D721Med (cell line): Measurements from ENCODE around the gene ARHGEF7.

Source experiments
- DNase-seq: peaks from one replicate; pipeline ENCODE4 v3.0.0; 2011; ENCODE audit warnings: low spot score; ENCODE audit not compliant: insufficient read length
- FAIRE-seq: peaks from 2 replicates; lab custom pipeline; 2011; peaks lifted over from hg19 to GRCh38; lab: Jason Lieb, UNC
- TF ChIP-seq, protein P1 (sequence below): IDR thresholded peaks from 2 replicates; pipeline ENCODE4 v1.5.1; 2012; ENCODE audit warnings: mild to moderate bottlenecking, control low read depth; ENCODE audit not compliant: insufficient read depth; ENCODE audit errors: missing control alignments

ARHGEF7 gene

DNA sequence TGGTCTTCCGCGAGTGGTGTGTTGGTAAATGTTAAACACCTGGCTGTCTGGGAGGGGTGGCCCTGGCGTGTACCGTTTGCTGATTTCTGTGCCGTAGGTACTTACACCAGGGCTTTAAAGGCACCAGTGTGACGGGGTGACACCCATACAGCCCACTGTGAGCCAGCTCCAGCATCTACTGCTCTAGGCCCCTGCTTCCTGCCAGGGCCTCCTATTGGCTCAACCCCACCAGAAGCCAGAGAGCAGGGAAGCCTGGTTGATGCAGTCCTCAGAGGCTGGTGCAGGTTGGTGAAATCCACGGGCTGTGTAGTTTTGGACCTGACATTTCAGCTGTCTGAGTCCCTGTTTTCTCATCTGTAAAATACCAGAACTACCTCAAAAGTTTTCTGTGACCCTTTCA lies 30.4 kb downstream of the ARHGEF7 start:
- TF ChIP-seq, protein P1, sequence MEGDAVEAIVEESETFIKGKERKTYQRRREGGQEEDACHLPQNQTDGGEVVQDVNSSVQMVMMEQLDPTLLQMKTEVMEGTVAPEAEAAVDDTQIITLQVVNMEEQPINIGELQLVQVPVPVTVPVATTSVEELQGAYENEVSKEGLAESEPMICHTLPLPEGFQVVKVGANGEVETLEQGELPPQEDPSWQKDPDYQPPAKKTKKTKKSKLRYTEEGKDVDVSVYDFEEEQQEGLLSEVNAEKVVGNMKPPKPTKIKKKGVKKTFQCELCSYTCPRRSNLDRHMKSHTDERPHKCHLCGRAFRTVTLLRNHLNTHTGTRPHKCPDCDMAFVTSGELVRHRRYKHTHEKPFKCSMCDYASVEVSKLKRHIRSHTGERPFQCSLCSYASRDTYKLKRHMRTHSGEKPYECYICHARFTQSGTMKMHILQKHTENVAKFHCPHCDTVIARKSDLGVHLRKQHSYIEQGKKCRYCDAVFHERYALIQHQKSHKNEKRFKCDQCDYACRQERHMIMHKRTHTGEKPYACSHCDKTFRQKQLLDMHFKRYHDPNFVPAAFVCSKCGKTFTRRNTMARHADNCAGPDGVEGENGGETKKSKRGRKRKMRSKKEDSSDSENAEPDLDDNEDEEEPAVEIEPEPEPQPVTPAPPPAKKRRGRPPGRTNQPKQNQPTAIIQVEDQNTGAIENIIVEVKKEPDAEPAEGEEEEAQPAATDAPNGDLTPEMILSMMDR, result no peak
- no peak for FAIRE-seq
- no peak for DNase-seq

DNA sequence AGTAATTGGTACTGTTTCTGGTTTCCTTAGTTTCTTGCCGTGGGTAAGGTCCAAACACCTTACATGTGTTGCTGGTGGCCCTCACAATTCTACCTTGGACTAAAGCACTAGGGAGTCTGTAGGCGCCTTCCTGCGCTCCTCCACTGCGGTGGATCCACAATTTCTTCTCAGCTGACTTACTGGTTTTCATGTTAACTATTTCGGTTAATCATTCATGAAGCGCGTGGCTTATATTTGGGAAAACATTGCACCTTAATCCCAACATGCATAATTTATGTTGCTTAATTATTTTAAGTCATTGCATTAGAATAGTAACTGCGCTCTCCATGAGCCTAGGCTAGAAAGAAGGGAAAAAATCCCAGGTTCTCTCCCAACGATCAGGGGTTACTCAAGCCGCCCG lies 37.7 kb downstream of the ARHGEF7 start:
- TF ChIP-seq, protein P1, result no peak
- no peak for DNase-seq
- no peak for FAIRE-seq

DNA sequence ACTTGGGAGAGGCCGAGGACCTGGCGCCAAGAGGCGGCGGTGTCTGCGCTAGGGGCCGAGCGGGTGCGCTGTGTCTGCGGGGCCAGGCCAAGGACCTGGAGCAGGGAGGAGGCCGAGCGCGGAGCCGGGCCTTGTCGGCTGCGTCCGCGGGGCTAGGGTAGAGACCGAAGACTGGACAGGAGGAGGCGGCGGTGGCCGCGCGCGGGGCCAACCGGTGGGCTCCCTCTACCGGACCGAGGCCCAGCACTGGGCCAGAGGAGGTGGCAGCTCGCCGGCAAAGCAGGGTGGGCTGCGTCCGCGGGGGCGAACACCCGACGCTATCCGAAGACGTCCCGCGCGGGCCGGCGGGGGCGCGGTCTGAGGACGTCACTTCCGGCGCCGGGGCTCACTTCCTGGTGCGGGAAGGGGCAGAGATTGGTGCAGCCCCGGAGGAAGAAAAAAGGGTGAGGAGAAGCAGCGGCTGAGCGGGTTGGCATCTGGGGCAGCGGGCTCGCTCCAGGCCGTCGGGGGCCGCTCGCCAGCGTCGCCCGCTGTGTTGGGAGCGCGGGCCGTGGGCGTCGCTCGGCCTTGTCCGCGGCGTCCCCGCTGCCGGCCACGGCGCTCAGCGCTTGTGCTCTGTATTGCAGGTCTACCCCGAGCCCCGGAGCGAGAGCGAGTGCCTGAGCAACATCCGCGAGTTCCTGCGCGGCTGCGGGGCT lies 38.3 kb downstream of the ARHGEF7 start:
- FAIRE-seq, result no peak
- DNase-seq, result peak; percentile 69
- TF ChIP-seq, protein P1, result no peak

DNA sequence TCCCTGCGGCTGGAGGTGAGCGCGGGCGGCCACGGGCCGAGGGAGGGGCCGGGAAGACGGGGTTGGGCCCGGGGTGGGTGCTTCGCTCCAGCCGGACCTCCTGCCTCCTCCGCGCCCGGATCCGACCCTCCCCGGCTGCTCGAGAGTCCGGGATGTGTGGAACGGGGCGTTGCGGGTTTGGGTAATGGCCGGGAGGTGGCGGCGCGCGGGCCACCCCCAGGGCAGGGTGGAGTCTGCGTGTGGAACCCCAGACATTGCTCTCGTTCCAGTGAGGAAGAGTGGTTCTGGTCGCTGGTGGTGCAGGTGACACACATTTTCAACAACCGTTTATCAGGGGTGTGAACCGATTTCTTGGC lies 38.8 kb downstream of the ARHGEF7 start:
- DNase-seq (no peak), FAIRE-seq (no peak)

DNA sequence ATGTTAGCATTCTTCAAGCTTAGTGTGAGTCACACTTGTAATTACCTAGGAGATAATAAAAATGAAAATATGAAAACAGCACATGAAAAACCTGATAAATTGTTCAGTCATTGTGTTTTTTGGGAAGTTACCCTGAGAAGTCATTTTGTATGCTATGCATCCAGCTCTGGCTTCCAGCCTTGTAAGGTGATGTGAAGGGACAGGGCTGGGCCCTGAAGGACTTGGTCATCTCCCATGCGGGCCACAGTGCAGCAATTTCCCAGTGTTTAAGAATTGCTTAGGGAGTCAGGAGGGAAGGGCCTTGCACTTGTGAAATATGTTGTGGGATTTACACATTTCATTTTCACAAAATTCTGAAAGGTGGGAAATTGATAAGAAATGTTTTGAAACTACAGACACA lies 41.3 kb downstream of the ARHGEF7 start:
- no peak for DNase-seq
- TF ChIP-seq, protein P1, result no peak
- no peak for FAIRE-seq

More for the DNA sequence above, 38.8 kb downstream of the ARHGEF7 start:
- TF ChIP-seq, protein P1, result no peak

DNA sequence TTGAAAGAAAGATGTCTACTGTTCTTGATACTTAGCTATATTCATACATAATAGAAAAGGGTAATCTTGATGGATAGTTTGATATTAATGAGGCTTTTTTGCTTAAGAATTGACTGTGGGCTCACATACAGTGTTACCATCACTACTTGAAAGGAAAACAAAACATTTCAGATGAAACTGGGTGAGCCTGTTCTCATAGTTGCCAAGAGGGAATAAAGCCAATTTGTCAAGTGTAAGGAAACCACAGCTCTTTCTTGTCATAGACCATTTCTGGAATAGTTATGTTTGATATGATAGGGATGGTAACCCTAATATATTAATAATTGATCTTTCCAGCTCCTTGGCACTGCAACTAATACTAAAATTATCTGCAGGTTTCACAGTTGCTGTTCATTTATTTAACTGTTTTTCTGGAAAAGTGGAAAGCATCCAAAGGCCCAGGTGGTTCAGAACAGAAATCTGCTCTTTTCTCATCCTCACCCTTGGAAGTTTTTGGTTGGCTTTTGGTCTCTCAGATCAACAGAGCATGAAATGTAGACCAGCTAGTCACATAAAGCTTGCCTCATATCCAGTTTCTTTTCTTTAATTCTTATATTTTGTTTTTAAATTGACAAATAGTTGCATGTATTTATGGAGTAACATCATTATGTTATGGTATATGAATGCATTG lies 43.2 kb downstream of the ARHGEF7 start:
- no peak for DNase-seq
- FAIRE-seq, result no peak
- TF ChIP-seq, protein P1, result no peak
